NK-92 (cell line): ENCODE results near the gene OR6C75.
"Not testable (repeated sequence)": the region's sequence is repeated elsewhere in the genome, so short reads cannot be mapped to it uniquely, and the experiment has no call there.

ENCODE experiments used
- DNase-seq: peaks from one replicate; lab custom pipeline; 2025; ENCODE audit not compliant: unreplicated experiment; lab: John Stamatoyannopoulos, UW

OR6C75 gene

DNA sequence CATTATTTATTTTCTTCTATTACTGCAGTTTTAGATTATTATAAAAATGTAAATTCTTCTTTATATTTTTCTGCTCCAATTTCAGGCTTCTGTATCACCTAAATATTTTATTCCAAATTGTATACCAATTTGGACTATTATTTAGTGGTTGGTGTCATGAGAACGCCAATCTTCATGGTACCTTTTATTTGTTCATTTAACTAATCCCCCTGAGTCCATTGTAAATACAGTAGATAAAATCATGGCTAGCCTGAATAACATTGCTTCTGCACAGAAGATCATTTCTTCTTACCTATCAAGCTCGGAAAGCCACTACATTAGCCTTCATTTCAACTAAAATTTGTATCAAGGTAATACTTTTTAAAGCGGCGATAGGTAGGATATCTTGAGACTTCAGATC lies at the start of gene OR6C75:
Gene OR6C75 (plus strand): TSS at position 301 of the 400 bp plus-strand sequence. CDS start 2,136 bp downstream, outside the sequence.
- no peak for DNase-seq

DNA sequence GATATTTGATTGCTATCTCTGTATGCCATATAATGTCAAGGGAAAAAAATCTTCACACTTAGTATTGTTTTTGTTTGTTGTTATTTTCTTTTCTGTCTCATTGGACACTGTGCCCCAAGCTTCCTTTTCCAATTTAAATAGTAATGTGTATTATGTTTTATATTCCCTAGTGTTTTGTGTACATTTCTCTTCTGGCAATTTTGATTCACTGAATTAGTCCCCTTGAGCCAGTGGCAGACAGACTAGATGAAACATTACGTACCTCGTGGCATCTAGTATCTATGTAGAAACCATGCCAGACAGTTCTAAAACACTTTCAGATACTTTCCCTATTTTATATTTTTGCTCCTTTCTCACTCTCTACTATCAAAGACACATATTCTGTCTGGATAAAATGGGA lies 48.7 kb upstream of the OR6C75 start, which contains the start of gene OR6C1:
Gene OR6C1 (plus strand): TSS at position 301 of the 400 bp plus-strand sequence. CDS start 6,257 bp downstream, outside the sequence.
- no peak for DNase-seq

DNA sequence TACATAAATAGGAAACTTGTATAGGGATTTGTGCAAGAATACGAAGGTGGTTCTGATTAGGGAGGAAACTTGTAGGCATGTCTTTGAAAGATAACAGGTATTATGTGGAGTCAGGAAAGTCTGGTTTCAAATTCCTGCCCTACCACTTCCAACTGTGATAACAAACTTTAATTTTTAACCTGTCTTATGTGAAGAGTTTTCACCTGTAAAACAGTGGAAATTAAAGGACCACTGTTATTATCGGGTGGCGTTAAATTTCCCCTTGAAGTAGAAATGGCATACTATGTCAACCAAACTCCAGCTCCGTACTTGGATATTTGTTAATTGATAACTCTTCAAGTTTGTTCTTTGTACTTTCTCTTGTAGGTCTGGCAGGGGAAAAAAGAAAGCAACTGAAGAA lies 42.6 kb upstream of the OR6C75 start:
- no peak for DNase-seq

DNA sequence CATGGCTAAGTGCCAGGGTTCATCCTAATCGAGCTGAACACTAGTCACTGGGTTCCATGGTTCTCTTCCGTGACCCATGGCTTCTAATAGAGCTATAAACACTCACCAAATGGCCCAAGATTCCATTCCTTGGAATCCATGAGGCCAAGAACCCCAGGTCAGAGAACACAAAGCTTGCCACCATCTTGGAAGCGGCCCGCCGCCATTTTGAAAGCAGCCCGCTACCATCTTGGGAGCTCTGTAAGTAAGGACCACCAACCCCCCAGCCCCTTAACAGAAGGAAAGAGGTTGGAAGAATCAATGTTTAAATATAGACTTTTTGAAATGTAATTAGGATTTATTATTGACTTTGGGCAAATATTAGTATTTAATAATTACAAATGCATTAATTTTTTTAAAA lies 37.0 kb upstream of the OR6C75 start:
- not testable (repeated sequence) for DNase-seq

DNA sequence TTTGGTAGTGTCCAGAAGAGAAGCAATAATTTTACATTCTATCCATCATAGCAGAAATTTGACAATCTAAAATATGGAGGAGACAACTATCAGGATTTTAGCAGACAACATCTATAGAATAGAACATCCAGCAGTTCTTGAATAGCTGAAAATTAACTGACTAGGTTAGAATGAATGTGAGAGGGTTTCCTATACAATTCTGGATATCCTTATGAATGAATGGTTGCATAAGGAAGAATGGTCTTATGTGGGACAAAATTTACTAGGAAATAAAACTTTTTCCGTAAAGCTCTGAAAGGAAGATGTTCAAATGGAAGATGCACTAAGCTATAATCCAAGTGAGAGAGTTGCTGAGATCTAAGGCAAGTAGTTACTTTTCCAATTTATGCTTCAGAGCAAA lies 32.3 kb upstream of the OR6C75 start, which contains the start of gene OR6C3:
Gene OR6C3 (plus strand): TSS at position 301 of the 400 bp plus-strand sequence. CDS start 955 bp downstream, outside the sequence.
- no peak for DNase-seq

DNA sequence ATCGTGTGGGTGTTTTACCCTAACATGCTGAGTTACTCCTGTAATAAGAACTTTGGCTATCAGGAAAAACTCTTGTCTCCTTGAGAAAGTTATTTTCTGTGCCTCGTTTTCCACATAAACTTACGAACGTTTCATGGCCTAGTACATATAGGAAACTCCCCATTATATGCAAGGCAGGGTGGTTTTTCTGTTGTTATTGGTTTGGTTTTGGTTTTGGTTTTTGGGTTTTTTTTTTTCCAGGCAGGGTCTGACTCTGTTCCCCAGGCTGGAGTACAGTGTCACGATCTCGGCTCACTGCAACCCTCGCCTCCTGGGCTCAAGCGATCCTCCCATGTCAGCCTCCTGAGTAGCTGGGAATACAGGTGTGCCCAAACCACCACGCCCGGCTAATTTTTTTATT lies 26.8 kb upstream of the OR6C75 start:
- DNase-seq = no peak

DNA sequence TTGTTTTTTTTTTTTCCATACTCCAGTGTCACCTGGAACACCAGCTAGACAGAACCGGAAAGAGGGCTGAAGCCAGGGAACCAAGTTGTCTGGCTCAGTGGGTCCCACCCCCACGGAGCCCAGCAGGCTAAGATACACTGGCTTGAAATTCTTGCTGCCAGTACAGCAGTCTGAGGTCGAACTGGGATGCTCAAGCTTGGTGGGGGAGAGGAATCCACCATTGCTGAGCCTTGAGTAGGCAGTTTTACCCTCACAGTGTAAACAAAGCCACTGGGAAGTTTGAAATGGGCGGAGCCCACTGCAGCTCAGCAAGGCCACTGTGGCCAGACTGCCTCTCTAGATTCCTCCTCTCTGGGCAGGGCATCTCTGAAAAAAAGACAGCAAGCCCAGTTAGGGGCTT lies 7.4 kb upstream of the OR6C75 start:
- not testable (repeated sequence) for DNase-seq

DNA sequence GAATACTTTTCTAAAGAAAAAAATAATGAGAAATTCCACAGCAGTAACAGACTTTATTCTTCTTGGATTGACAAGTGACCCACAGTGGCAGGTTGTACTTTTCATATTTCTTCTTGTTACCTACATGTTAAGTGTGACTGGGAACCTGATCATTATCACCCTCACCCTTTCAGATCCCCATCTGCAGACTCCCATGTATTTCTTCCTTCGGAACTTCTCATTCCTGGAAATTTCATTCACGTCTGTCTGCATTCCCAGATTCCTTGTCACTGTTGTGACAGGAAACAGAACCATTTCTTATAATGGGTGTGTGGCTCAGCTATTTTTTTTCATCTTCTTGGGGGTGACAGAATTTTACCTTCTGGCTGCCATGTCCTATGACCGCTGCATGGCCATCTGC lies 2.3 kb downstream of the OR6C75 start:
- DNase-seq = no peak

DNA sequence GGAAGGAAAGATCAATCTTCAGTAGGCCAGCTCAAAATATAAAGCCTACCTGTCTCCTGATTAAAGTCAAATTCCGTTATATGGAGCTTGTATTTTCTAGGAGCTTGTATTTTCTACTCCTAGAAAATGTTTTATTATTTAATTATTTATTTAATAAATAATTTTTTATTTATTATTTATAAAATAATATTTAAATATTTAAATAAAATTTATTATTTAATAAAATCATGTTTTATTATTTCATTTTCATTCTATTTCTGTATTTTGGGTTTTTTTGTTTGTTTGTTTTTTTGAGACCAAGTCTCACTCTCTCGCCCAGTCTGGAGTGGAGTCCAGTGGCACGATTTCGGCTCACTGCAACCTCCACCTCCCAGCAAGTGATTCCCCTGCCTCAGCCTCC lies 9.7 kb downstream of the OR6C75 start:
- no peak for DNase-seq

DNA sequence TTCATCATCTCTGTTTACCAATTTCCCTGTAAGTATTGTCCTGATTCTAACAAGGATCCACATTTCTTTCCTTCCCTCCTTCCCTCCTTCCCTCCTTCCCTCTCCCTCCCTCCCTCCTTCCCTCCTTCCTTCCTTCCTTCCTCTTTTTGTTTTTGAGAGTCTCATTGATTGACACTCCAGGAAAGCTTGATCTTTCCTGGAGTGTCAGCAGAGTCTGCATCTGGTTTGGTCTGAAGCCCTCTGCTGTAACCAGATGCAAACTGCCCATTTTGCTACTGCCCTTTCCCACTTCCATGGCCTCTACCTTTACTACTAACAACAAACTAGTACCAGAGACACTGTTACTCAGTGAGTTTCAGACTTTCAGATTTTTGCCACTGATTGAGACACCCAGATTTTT lies 23.1 kb downstream of the OR6C75 start:
- DNase-seq = no peak

DNA sequence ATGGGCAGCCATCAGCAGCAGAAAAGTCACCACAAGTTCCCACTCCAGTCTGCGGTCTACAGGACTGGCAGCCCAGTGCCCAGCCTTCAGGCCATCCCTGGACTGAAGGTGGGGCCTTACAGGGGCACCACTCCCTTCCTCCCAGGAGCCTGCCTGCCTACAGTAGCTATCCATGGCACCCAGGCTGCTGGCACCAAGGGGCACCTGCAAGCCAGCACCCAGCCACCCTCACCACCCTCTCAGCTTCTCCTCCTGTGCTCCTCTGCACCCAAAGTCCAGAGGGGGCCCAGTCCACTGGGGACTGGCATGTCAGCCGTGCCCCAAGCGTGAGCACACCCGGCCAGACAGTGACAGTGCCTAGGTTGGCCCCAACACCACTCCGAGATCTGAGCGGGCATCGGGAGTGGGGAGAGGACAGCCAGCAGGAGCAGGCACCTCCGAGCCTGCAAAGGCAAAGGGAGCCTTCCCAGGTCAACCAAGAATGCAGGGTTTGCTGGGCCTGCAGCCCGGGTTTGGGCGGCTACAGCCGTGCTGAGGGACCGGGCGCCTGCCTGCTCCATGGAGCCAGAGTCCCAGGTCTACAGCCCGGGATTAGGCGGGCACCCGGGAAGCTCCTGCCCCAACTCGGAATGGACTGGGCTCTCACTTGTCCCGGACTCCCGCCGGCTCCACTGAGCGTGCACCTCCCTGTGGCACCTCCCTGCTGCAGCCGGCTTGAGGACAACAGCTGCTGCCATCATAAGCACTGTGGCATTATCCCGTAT lies 29.4 kb downstream of the OR6C75 start:
- no peak for DNase-seq

DNA sequence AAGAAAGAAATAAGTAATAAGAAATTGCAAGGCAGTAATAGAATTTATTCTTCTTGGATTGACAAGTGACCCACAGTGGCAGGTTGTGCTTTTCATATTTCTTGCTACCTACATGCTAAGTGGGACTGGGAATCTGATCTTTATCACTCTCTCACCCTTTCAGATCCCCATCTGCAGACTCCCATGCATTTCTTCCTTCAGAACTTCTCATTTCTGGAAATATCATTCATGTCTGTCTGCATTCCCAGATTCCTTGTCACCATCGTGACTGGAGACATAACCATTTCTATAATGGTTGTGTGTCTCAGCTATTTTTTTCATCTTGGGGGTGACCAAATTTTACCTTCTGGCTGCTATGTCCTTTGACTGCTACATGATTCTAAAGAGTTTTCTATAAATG lies 33.6 kb downstream of the OR6C75 start:
- DNase-seq = no peak

DNA sequence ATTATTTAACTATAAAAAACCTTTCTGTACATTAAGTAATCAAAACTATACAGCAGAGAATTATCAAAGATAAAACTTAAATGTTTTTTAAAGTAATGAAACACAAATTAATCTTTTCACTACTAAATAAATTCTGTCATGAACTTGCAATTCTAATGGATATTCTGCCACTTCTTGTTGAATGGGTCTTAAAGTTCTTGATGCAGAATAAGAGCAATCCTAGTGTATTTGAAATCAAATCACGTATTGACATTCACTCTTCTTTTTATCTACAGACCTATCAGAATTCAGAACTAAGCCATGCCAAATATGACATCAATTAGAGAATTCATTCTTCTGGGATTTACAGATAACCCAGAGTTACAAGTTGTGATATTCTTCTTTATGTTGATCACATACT lies 37.5 kb downstream of the OR6C75 start, which contains the start of gene OR6C65:
Gene OR6C65 (plus strand): TSS at position 301 of the 400 bp plus-strand sequence. CDS start 0 bp downstream, at position 301.
- DNase-seq = no peak

DNA sequence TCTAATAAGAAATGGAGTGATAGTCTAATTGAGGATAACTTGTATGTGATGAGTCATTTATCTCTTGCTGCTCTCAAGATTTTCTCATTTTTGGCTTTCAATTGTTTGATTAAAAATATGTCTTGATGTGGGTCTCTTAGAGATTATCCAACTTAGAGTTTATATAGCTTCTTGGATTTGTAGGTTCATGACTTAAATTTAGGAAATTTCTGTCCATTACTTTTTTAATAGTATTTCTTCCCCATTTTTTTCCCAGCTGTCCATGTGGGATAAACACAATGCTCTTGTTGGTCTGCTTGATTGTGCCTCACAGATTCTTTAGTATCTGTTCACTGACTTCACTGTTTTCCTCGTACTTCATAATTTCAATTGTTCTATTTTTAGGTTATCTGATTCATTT lies 45.1 kb downstream of the OR6C75 start:
- no peak for DNase-seq

DNA sequence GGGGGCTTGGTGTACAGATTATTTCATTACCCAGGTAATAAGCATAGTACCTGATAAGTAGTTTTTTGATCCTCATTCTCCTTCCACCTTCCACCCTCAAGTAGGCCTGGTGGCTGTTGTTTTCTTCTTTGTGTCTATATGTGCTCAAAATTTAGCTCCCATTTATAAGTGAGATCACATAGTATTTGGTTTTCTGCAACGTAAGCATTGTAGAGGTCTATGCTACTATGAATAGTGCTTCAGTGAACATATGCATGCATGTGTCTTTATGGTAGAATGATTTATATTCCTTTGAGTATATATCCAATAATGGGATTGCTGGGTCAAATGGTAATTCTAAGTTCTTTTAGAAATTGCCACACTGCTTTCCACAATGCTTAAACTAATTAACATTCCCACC lies 46.4 kb downstream of the OR6C75 start:
- DNase-seq = not testable (repeated sequence)

DNA sequence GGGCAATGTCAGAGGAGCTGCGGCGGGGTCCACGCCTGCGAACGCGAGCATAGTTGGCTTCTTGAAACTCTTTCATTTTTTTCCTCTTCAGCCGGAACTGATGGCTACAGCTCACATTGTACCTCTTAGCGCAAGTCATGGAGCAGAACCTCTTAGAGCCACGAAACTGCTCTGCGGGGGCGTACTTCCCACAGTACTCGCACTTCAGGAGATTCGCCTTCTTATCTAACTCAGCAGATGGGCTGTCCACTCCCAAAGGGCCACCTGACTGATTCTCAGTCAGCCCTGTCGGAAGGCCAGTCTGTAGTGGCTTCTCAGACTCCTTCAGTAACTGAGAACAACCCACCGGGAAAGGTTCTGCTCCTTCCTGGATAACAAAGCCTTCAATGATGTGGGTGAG lies 49.4 kb downstream of the OR6C75 start:
- not testable (repeated sequence) for DNase-seq

DNA sequence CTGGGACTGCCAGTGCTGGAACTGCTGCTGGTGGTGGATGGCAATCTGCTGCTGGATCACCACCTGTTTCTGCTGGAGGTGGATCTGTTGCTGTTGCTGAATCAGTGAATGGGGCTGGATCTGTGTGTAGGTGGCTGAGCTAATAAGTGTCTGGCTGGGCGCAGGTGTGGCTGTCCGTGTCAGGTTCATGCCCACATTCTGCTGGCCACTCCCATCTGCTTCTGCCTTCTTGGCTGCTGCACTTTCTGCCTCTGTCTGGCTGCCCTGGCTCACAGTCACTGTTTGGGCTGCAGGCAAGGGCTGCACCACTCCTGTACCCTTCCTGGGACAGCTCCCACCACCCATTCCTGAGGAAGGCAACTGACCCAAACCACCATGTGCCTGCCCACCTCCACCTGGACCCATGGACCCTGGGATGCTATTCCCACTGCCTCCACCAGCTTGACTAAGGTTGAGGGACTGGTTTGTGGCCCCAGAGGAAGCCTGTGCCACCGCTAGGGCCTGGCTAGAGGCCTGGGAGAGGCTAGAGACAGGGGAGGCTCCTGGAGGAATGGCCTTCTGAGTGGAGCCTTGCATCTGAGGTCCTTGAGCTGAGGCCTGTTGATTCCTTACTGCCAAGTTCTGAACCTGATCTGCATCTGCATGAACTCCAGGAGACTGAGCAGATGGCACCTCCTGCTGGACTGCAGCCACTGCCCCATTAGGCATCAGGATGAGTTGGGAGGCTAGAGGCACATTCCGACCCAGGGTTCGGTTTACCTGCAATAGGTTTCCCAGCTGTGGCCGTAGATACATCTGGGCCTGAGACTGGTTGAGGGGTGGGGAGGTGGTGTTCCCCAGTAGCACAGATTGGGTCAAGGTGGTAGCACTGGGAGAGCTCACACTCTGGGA lies 51.0 kb downstream of the OR6C75 start:
- DNase-seq = not testable (repeated sequence)

DNA sequence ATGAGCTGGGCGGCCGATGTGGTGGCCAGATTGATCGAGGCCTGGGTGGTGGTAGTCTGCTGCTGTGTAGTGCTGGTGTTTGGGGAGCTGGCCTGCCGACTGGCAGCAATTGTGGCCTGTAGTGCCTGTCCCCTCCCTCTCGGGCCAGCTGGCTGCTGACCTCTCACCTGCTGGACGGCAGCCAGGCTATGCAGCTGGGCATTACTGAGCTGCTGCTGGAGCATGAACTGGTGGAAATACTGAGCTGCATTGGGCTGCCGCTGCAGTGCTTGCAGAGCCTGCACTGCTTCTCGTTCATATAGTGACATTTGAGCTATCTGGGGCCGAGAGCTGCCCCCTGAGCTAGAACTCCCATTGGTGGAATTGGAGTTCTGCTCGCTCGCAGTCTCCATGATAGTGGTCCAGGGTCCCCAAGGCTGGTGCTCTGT lies 51.6 kb downstream of the OR6C75 start:
- DNase-seq = not testable (repeated sequence)

DNA sequence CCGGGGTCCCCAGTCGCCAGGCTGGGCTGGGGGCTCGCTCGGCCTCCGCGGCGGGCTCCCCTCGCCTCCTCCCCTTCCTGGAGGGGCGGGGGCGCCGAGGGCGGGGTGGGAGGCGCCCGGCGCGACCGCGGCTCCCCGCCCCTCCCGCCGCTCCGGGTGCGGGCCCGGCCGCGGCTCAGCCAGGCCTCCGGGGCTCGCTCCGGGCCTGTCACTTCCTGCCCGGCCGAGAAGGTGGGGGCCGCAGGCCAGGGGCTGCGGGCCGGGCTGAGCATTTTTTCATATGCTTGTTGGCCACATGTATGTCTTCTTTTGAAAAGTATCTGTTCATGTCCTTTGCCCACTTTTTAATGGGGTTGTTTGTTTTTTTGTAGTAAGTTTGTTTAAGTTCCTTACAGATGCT lies 52.1 kb downstream of the OR6C75 start:
- DNase-seq = not testable (repeated sequence)

DNA sequence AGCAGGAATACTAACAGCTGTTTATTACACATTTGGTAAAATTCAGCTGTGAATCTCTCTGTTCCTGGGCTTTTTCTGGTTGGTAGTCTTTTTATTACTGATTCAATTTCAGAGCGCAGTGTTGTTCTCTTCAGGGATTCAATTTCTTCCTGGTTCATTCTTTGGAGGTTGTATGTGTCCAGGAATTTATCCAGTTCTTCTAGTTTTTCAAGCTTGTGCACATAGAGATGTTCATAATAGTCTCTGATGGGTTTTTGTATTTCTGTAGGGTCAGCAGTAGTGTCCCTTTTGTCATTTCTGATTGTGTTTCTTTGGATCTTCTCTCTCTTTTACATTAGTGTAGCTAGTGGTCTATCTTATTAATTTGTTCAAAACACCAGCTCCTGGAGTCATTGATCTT lies 54.2 kb downstream of the OR6C75 start:
- DNase-seq = no peak
